BE2C (cell line): ENCODE data around the gene ARSB.
A peak's percentile ranks its signal among the peaks of the same experiment; 100 is the strongest.
"Not testable (repeated sequence)": the region's sequence is repeated elsewhere in the genome, so short reads cannot be mapped to it uniquely, and the experiment has no call there.

Experiments used
- DNase-seq: peaks from one replicate; pipeline ENCODE4 v3.0.0-alpha.2; 2020
- H3K27me3 ChIP-seq: fragments of 250-450 bp; sonication (Bioruptor Pico); 2 replicates; pipeline ENCODE4 v1.5.1; 2020; ENCODE audit warnings: mild to moderate bottlenecking
- H3K36me3 ChIP-seq: fragments of 250-450 bp; sonication (Bioruptor Pico); 2 replicates; pipeline ENCODE4 v1.5.1; 2020; ENCODE audit warnings: mild to moderate bottlenecking
- H3K4me1 ChIP-seq: fragments of 250-450 bp; sonication (Bioruptor Pico); 2 replicates; pipeline ENCODE4 v1.5.1; 2020
- H3K4me3 ChIP-seq: 2 replicates; pipeline ENCODE4 v1.5.1; 2011; ENCODE audit warnings: low read depth, low read length
- H3K9me3 ChIP-seq: fragments of 250-450 bp; sonication (Bioruptor Pico); 2 replicates; pipeline ENCODE4 v1.5.1; 2020
- TF ChIP-seq, protein P1 (sequence below): IDR thresholded peaks from 2 replicates; pipeline ENCODE4 v1.5.1; 2012; ENCODE audit warnings: mild to moderate bottlenecking, low read depth, low read length

The ARSB gene

GRCh38 chr5:78992146-78992545 lies 7.0 kb upstream of the ARSB start:
- Histone ChIP-seq H3K36me3 (no peaks in the 10 kb centered on the region), H3K27me3 (no peaks in the 10 kb centered on the region), H3K9me3 (no peaks in the 10 kb centered on the region), H3K4me1 (no peaks in the 10 kb centered on the region), H3K4me3 (no peak overlapping the region)
- no peak for DNase-seq
- TF ChIP-seq, protein P1, sequence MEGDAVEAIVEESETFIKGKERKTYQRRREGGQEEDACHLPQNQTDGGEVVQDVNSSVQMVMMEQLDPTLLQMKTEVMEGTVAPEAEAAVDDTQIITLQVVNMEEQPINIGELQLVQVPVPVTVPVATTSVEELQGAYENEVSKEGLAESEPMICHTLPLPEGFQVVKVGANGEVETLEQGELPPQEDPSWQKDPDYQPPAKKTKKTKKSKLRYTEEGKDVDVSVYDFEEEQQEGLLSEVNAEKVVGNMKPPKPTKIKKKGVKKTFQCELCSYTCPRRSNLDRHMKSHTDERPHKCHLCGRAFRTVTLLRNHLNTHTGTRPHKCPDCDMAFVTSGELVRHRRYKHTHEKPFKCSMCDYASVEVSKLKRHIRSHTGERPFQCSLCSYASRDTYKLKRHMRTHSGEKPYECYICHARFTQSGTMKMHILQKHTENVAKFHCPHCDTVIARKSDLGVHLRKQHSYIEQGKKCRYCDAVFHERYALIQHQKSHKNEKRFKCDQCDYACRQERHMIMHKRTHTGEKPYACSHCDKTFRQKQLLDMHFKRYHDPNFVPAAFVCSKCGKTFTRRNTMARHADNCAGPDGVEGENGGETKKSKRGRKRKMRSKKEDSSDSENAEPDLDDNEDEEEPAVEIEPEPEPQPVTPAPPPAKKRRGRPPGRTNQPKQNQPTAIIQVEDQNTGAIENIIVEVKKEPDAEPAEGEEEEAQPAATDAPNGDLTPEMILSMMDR = no peak

GRCh38 chr5:78989080-78989479 lies 4.0 kb upstream of the ARSB start:
- H3K27me3 ChIP-seq = no peaks in the 10 kb centered on the region

DNA sequence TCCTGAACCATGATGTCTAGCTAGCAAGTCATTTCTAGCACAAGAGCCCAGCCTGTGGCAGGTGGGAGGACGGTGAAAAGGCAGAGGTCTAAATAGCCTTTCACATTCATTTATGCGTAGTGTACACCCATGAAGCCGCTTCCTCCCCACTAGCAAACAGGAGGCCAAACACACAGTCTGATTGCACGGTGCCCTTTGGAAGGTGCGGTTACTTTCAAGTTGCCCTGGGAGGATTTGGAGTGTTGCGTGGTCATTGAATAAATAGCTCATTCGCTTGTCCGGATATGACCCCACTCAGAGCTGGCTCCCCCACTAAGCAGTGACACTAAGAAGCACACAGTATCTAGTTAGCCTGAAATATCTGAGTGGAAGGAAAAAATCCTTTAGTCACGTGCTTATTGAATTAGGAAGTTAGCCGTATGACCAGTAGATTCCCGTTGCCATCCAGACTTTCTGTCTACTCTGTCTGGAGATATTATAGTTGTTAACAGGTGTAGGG lies 664 bp upstream of the ARSB start:
- Histone ChIP-seq H3K4me1 (no peaks in the 10 kb centered on the region), H3K27me3 (no peaks in the 10 kb centered on the region), H3K9me3 (no peaks in the 10 kb centered on the region), H3K4me3 (peak overlapping the region; percentile 74), H3K36me3 (no peaks in the 10 kb centered on the region; the same call in 1 of the 2 replicates)
- peak; percentile 25 for DNase-seq
- TF ChIP-seq, protein P1 = no peak

More at GRCh38 chr5:78989080-78989479, 4.0 kb upstream of the ARSB start:
- H3K4me3 ChIP-seq = no peak overlapping the region
- TF ChIP-seq, protein P1 = no peak
- no peaks in the 10 kb centered on the region; the same call in 1 of the 2 replicates for H3K36me3 ChIP-seq
- H3K9me3 ChIP-seq = no peaks in the 10 kb centered on the region
- no peaks in the 10 kb centered on the region for H3K4me1 ChIP-seq
- DNase-seq = no peak

DNA sequence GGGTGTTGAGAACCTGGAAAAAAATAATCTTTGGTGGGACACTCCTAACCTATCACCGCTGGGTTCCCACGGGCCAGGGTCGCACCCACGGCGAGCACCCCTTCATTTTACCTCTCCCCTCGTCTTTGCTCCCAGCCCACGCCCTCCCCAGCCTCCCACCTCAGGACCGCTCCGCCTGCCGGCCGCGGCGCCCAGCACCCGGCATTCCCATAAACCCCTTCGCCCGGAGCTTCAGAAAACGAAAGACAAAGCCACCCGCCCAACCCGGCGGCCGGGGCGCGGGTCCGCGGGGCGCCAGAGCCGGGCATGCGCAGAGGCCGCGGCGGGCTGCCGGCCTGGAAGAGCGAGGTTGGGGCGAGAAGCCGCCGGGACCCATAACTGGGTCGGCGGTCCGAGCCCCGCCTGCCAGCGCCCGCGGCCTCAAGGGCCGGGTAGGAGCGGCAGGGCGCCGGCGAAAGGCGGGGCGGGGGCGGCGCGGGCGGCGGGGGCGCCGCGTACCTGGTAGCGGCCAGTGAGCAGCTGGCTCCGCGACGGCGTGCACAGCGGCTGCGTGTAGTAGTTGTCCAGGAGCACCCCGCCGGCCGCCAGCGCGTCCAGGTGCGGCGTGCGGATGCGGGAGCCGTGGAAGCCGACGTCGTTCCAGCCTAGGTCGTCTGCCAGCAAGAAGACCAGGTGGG lies 533 bp downstream of the ARSB start:
- H3K27me3 ChIP-seq = no peaks in the 10 kb centered on the region
- TF ChIP-seq, protein P1 = peak; percentile 30; the same call in 1 of the 2 replicates
- H3K36me3 ChIP-seq = no peaks in the 10 kb centered on the region; the same call in 1 of the 2 replicates
- DNase-seq = peak; percentile 92
- H3K4me1 ChIP-seq = no peaks in the 10 kb centered on the region
- H3K4me3 ChIP-seq = peak overlapping the region; percentile 74
- no peaks in the 10 kb centered on the region for H3K9me3 ChIP-seq

GRCh38 chr5:78983601-78984438 lies 1.3 kb downstream of the ARSB start:
- Histone ChIP-seq H3K27me3 (no peaks in the 10 kb centered on the region), H3K9me3 (no peaks in the 10 kb centered on the region), H3K36me3 (no peaks in the 10 kb centered on the region; the same call in 1 of the 2 replicates), H3K4me1 (no peaks in the 10 kb centered on the region), H3K4me3 (peak overlapping the region; percentile 74)
- TF ChIP-seq, protein P1 = no peak
- no peak for DNase-seq

- not testable (repeated sequence) for H3K27me3 ChIP-seq, H3K36me3 ChIP-seq, H3K9me3 ChIP-seq, H3K4me1 ChIP-seq, DNase-seq, H3K4me3 ChIP-seq
These were observed 1.9 kb downstream of the ARSB start for GRCh38 chr5:78983194-78983593.
